HG03159 (cell line): Measurements from ENCODE around the gene NBEA.

Experiments
- ATAC-seq: cut with Tn5 transposase; IDR thresholded peaks from one replicate; pipeline ENCODE4 v1.9.1; 2021; ENCODE audit warnings: mild to moderate bottlenecking, moderate library complexity; ENCODE audit not compliant: unreplicated experiment

Gene NBEA

GRCh38 chr13:35557475-35557874 is 615.4 kb downstream of the NBEA start:
- no peak for ATAC-seq

GRCh38 chr13:35561540-35561939 is 619.5 kb downstream of the NBEA start:
- no peak for ATAC-seq

GRCh38 chr13:35565273-35565672 is 623.2 kb downstream of the NBEA start:
- no peak for ATAC-seq

- no peak for ATAC-seq
These were observed 624.3 kb downstream of the NBEA start for GRCh38 chr13:35566340-35566739.

DNA sequence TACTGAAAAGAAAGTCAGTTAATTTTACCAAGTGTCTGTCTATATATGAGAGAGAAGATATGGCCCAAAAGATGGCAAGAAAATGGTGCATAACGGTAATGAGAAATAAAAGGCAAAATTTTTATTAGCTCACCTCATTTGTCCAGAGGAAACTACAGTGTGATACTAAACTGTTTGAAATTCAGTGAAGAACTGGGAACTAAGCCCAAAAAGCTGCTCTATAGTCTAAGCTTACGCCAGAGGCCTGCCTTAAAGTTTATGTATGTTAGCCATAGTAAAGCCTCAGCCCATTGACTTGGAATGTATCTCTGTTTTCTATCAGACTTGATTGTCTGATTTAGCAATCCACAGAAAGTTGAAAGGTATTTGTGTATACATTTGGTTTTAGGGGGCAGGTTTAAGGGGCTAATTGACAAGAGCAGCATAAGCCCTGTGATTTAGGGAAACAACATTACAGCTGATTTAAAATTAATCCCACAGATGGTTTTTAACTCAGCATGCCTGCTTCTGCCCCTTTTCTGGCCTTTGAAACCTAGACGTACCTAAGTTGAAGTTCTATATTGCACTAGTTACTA is 625.4 kb downstream of the NBEA start:
- no peak for ATAC-seq

GRCh38 chr13:35573639-35574038 is 631.6 kb downstream of the NBEA start:
- no peak for ATAC-seq

- no peak for ATAC-seq
These were observed 650.4 kb downstream of the NBEA start for GRCh38 chr13:35592457-35592856.

DNA sequence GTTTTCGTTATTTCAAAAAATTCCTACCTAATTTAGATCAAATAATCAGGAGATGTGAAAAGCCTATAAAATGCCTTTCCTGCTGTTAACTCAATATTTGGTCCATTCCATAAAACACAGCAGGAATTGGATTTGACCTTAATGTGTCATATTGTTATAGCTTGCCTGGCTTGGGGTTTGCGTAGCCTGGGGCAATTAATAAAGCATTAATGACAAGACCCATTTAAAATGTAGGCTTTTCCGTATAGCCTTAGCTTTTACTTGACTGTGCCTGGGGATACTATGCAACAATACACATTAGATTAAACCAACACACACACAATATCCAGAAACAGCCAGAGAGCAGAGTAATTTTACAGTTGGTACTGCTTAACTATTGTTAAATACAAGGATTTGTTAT is 651.6 kb downstream of the NBEA start:
- no peak for ATAC-seq

DNA sequence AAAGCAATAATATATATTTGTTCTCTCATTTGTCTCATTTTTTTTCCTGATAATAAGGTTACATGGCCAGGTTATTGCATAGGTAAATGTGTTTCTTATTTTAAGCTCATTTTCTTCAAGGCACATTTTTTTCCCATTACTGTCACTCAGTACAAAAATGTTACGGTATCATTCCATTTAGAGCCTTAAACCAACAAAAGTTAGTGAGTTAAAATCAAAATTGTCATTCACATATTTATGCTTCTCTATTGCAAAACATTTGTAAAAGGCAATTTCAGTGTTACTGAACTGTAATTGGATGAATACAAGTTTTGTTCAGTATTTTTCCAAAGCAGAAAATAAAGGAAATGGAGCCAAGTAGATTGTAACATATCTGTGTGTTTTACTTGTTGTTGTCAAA is 652.0 kb downstream of the NBEA start:
- ATAC-seq, result no peak

DNA sequence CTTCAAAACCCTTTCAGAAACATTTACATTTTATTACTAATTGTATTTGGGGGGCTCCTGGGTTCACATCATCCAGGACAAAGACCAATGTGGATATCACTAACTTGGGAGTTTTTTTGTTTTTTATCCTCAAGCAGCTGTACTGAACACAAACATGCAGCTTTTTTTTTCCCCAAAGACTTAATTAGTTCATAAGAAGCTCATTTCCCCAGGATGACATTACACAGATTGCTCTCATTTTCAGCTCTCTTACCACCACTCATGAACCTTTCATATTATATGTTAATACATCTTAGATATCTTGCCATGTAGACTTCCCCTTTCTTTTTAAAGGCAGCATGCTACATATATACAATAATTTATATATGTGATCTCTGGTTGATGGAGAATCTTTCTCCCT is 653.1 kb downstream of the NBEA start:
- no peak for ATAC-seq

GRCh38 chr13:35596321-35597030 is 654.4 kb downstream of the NBEA start:
- ATAC-seq, result no peak

- ATAC-seq, result no peak
These were observed 655.4 kb downstream of the NBEA start for GRCh38 chr13:35597451-35597850.

DNA sequence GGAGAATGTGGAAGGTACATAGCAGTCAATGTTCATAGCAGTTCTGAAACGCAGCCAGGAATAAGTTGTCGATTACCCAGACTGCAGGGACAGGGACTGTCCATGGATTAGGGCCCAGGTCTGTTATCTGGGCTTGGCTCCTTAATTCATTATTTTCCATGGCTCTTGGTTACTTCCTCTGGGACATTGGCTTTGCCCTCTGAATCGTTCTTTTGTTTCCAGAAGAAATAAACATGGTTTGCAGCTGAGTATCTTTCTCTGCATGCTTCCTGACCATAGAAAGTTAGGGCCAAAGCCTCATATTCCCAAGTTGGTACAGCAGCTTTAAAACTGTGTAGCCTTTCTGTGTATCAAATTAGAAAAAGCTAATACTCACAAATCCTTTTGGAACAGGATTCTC is 656.2 kb downstream of the NBEA start:
- ATAC-seq, result no peak

- ATAC-seq, result no peak
These were observed 656.8 kb downstream of the NBEA start for GRCh38 chr13:35598790-35599369.

GRCh38 chr13:35599384-35599783 is 657.3 kb downstream of the NBEA start:
- ATAC-seq, result no peak

- ATAC-seq, result no peak
These were observed 658.1 kb downstream of the NBEA start for GRCh38 chr13:35600137-35600536.

DNA sequence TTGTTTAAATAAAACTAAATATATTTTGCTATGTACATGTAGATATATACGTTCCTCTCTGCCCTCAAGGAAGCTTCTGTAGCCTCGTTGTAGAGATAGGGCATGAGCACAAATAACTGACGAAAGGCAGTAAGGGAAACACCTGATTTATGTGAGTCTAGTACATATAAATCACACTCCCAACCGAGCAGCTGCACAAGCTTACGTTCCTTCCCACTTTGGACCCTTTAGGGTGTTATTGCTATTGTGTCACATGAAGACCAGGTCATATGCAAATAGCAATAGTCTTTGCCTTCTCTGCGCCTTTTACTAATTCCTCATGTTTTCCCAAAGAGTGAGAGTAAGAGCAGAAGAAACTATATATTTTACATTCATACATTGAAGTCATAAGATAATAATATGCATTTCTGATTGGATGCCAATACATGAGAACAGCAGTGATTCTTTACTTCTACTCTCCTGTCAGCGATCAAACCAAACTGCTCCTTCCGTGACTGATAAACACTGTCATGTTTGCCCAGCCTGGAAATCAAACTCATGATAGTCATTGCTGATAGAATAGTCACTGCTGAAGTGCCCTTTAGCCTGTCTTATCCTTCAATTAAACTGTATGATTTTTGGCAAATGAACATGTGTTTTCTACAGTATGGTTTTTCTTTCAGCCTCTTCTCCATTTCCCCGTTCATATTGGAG is 661.7 kb downstream of the NBEA start:
- no peak for ATAC-seq

DNA sequence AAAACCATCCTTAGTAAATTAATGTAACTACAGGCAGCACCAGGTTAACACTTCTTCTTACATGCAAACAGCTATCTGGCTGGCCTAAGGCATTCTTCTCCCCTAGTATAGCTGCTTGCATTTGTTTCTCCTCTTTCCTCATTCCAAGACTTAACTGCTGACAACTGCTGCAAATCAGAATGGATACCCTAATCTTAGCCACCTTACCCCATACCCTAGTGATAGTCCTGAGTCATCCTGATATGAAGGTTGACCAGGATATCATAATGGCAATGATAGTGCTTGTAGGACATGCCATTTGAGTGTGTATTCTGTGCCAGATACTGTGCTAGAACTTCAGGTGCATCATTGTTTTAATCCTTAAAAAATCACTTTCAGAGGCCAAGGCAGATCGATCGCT is 672.6 kb downstream of the NBEA start:
- ATAC-seq, result no peak

- ATAC-seq, result no peak
These were observed 675.4 kb downstream of the NBEA start for GRCh38 chr13:35617420-35617819.

GRCh38 chr13:35618565-35619083 is 676.6 kb downstream of the NBEA start:
- ATAC-seq, result no peak

DNA sequence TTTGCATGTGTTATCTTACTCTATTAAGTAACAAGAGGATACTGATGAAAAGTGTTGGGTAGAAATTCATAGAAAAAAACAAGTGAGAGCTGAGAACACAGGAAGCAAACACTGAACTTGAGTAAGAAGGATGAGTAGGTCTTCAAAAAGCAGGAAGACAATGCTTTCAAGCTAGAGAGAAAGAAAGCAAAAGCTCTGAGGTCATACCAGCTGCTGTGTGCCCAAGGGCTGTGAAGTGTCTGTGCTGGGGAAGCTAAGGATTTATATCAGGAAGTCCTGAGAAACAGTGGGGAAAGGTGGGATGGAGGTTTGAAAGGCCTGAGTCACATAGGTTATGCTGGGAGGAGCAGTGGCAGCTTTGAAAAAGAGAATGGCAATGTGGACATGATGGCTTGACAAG is 679.9 kb downstream of the NBEA start:
- no peak for ATAC-seq

- no peak for ATAC-seq
These were observed 687.0 kb downstream of the NBEA start for GRCh38 chr13:35629026-35629425.
